ENCODE data around the gene PHLDA2.

PHLDA2 gene

GRCh38 chr11:2892215-2892966, 36.8 kb downstream of the PHLDA2 start:
- DNase-seq = peak; percentile 70

DNA sequence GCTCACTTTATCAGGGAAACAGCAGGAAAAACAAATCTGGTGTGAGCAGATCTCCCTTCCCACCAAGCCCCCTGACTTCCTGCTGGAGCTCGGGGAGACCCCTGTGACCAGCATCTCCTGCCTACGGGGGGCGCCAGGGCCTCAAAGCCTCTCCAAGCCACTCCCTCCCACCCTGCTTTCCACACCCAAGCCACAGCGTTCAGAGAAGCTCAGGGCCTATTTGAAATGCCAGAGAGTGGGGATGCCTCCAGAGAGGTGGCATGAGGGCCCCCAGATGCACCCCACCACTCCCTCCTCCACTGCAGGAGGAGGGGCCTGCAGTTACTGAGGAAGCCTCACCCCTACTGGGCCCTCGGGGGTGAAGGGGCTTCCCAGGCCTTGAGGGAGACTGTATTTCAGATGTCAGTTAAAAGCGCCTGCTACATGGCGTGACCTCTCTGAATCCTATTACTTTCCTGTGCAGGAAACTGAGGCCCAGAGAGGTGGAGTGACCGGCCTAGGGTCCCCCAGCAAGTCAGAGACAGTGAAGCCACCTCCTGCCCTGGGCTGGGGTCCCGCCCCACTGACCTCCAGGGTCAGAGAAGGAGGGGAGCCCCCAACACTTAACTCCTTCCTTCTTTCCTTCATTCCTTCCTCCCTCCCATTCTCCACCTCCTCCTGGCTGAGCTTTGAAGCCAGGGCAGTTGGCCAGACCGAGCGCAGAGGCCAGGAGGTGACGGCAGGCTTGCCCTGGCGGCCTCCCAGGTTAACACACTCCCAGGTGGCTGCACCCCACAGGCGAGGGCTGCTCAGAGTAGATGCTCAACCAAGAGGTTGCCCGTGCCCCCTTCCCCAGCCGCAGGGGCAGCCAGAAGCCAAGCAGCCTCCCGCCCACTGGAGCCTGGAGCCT, 37.6 kb downstream of the PHLDA2 start:
- DNase-seq = no peak

DNA sequence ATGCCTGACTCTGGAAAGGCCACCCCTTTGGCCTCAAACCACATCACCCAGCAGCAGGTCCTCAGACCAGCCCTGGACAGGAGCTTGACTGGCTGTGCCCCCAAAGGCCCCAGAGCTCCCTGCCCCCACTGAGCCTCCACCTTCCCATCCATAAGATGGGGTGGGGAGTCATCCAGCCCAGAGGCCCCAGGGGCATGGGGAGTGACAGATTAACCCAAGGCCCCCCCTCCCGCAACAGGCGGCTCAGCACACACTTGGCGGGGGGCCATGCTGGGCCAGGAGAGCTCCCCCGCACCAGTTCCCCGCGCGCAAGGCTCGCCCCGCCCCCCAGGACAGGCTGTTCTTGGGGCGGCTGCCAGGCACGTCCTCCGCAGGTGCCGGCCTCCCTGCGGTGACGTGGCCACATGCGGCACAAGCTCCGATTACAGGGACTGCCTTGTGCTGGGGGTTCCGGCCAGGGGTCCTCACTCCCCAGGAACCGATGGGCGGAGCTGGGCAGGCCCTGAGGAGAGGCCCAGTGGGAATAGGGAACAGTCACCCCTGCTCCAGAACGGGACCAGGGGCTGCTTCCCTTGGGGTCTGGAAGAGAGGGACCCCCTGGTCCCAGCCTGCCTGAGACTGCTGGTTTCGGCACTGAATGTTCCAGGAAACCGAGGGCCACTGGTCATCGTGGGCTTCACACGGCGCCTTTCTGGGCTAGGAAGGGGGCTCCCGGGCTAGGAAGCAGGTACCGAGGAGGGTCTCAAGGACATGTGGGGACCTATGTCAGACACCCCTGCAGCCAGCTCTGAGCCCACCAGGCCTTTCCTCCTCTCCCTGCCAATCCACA, 38.5 kb downstream of the PHLDA2 start:
- DNase-seq = no peak

- no peak for DNase-seq
These were observed 39.6 kb downstream of the PHLDA2 start for GRCh38 chr11:2889362-2890273.

DNA sequence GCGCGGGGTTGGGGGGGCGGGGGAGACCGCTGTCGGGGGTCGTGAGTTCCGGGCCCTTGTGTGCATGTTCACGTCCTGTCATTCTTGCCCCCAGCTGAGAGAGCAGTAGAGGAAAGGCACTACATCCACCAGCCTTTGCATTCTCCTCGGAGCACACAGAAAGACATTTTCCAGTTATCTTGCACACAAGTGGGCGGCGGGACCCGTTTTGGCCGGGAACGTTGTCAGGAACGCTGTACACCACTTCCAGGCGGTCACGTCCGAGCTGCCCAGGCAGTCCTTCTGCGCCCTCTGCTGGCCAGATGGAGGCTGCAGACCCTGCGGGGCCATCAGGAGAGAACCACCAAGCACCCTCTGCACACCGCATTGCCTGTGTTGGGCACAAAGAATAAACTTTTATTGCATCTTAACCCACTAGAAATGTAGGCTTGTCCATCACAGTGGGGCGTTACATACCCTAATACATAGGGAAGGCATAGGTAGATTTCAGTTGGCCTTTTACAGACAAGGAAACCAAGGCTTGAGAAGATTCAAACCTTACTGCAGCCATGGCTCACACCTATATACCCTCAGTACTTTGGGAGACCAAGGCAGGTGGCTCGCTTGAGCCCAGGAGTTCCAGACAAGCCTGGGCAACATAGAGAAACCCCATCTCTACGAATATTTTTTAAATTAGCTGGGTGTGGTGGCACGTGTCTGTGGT, 40.8 kb downstream of the PHLDA2 start:
- DNase-seq = peak; percentile 85

- DNase-seq = no peak
These were observed 41.6 kb downstream of the PHLDA2 start for GRCh38 chr11:2887515-2888195.

GRCh38 chr11:2886936-2887335, 42.3 kb downstream of the PHLDA2 start:
- DNase-seq = no peak

GRCh38 chr11:2886191-2886894, 42.9 kb downstream of the PHLDA2 start:
- DNase-seq = no peak

GRCh38 chr11:2885678-2886081, 43.5 kb downstream of the PHLDA2 start, which contains the start of gene CDKN1C:
TSS of gene CDKN1C (minus strand) at chr11:2885775. CDS start at chr11:2885456, 319 bp downstream.
- DNase-seq = peak; percentile 90

- peak; percentile 39 for DNase-seq
These were observed 44.1 kb downstream of the PHLDA2 start for GRCh38 chr11:2885017-2885677.

GRCh38 chr11:2883979-2884815, 45.0 kb downstream of the PHLDA2 start:
- no peak for DNase-seq

- DNase-seq = no peak
These were observed 45.6 kb downstream of the PHLDA2 start for GRCh38 chr11:2883640-2883978.

- DNase-seq = no peak
These were observed 46.7 kb downstream of the PHLDA2 start for GRCh38 chr11:2882396-2883110.

DNA sequence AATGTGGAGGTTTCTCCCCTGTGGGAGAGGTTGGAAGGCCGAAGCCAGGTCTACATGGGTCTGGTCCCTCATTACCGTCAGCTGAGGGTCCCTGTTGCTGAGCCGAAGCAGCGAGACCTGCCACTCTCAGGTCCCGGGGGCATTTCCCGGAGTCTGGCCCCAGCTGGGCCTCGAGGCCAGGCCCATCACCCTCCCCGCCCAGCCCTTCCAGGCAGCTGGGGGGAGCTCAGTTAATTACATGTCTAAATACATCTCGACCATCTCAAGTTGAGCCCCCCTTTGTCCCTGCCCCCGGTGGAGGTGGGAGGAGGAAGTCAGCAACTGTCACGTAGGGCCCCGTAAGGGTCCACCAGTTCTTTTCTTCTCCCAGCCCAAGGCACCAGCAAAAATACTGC, 47.2 kb downstream of the PHLDA2 start:
- DNase-seq = no peak

DNA sequence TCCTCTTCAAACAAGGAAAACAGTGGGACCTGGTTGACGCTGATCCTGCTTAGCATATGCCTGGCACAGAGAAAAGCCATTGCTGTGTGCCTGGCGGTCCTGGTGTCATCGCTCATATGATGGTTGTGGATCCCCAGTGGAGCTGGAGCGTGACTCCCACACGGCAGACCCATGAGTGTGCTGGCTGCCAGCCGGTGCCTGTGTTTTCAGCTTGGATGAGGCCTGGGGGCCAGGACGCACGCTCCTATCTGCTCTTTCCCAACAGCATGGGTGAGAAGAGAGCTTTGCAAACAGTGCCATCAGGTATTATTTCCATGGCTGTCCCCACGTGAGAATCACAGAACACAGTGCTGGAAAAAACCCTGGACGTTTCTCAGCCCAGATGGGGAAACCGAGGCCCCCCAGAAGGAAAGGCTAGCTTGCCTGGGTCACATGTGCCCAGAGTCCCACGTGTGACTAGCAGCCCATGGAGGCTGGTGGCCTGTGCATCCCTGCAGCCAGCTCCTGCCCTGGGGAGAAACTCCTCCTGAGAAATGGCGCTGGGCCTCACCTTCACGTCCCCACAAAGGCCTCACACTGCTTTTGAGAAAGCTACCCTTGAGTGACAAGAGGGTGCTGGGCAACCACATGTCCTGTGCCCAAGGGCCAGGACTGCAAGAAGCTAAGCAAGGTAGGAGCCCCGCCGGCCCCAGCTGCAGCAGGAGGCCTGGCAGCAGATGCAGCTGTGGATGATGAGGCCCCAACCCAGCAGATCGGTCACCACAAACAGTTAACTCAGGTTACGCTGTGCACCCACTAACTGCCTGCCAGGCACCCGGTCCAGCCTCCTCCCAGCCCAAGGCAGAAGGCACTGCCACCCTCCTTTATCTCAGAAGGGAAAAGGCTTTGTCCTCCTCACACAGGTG, 47.9 kb downstream of the PHLDA2 start:
- DNase-seq = no peak

GRCh38 chr11:2880646-2881045, 48.6 kb downstream of the PHLDA2 start:
- DNase-seq = no peak

GRCh38 chr11:2878782-2879181, 50.4 kb downstream of the PHLDA2 start:
- DNase-seq = no peak

Measured in CD4-positive, alpha-beta T cell treated with Interleukin-21 for 1 hour (primary cell).